Measurements from ENCODE around the gene SLC35D1. TPM values are rescaled to one million over a fixed set of nuclear protein-coding genes. Genes with fewer than 3 reads are reported as not detected.

The SLC35D1 gene
- total RNA-seq, 1 experiment from 2014 or later, result 3.8 TPM

DNA sequence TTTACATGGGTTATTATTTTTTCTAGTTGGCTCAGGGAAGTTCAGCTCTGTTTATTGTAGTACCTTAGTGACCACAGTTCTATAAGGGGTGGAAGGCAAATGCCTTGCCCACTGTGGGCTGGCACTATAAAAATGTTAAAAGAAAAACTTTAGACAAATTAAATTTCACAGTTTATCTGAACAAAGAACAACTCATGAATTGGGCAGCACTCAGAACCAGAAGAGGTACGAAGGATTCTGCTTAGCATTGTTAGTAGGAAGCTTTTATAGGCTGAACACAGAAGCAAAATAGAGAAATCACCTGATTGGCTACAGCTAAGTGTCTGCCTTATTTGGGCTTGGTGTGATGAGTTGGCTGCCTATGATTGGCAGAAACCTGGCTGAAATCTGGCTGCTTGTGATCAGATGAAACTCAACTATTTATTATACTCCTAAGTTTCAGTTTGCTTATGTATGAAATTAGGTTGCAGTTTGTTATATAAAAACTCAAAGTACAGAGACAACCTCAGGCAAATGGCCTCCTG is 35.8 kb upstream of the SLC35D1 start:
- no peak for DNase-seq
- TF ChIP-seq, protein P1, sequence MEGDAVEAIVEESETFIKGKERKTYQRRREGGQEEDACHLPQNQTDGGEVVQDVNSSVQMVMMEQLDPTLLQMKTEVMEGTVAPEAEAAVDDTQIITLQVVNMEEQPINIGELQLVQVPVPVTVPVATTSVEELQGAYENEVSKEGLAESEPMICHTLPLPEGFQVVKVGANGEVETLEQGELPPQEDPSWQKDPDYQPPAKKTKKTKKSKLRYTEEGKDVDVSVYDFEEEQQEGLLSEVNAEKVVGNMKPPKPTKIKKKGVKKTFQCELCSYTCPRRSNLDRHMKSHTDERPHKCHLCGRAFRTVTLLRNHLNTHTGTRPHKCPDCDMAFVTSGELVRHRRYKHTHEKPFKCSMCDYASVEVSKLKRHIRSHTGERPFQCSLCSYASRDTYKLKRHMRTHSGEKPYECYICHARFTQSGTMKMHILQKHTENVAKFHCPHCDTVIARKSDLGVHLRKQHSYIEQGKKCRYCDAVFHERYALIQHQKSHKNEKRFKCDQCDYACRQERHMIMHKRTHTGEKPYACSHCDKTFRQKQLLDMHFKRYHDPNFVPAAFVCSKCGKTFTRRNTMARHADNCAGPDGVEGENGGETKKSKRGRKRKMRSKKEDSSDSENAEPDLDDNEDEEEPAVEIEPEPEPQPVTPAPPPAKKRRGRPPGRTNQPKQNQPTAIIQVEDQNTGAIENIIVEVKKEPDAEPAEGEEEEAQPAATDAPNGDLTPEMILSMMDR (conservative IDR thresholded peaks at IDR 0.05), result no peak
- no peaks in the 10 kb centered on the region for H3K79me1 ChIP-seq (ENCODE audit: insufficient read depth, low read depth, low read length, poor library complexity, severe bottlenecking)
- H3K36me3 Mint-ChIP-seq (ENCODE audit: insufficient read depth in 1 of 3, low read depth in 3 of 3), result peaks cover 0 to 4% (median 0%) of the 10 kb centered on the region in 3 experiments; a peak in 1 of 7 replicates
- H2AK5ac ChIP-seq (ENCODE audit: insufficient read length, low read length), result no peak overlapping the region
- H3K4me1 Mint-ChIP-seq, result peaks cover 0 to 3% of the 10 kb centered on the region in 2 experiments; a peak in 2 of 4 replicates
- H3T11ph ChIP-seq (ENCODE audit: low read length), result no peak overlapping the region
- H3K4me2 ChIP-seq (ENCODE audit: insufficient read depth, insufficient read length, low read length), result no peak overlapping the region
- no peak overlapping the region for H3K23ac ChIP-seq (ENCODE audit: insufficient read length, low read depth, low read length)
- peaks cover 2 to 3% of the 10 kb centered on the region in 2 experiments; a peak in 3 of 5 replicates for H3K9me3 Mint-ChIP-seq
- H3K27me3 Mint-ChIP-seq (ENCODE audit: low read depth), result no peaks in the 10 kb centered on the region; the same call in 1 of the 2 replicates
- H2BK20ac ChIP-seq (ENCODE audit: low read depth, low read length, poor library complexity, severe bottlenecking), result no peak overlapping the region
- no peaks in the 10 kb centered on the region for H3K79me2 ChIP-seq (ENCODE audit: insufficient read depth, low read length)
- no peaks in the 10 kb centered on the region for H3K9me3 ChIP-seq (ENCODE audit: control insufficient read depth, low read depth, low read length)
- H4K91ac ChIP-seq (ENCODE audit: insufficient read length, low read depth, low read length), result no peak overlapping the region
- H2BK5ac ChIP-seq (ENCODE audit: insufficient read length, low read length), result no peak overlapping the region
- H4K5ac ChIP-seq (ENCODE audit: insufficient read length, low read depth, low read length), result no peak overlapping the region
- H3K4me3 Mint-ChIP-seq, result no peak overlapping the region
- no peak overlapping the region for H2AFZ ChIP-seq (ENCODE audit: low read length)
- no peak overlapping the region for H3K27ac Mint-ChIP-seq
- H3K9ac ChIP-seq (ENCODE audit: extremely low read depth, insufficient read length, low read length), result no peak overlapping the region
- no peak overlapping the region for H3K56ac ChIP-seq (ENCODE audit: insufficient read length, low read depth, low read length)
- no peak overlapping the region for H3K27ac ChIP-seq (ENCODE audit: insufficient read length, low read depth, low read length)
- H3K4ac ChIP-seq (ENCODE audit: low read depth, low read length), result no peak overlapping the region
- no peak overlapping the region for H3K14ac ChIP-seq (ENCODE audit: insufficient read depth, low read length)
- no CpG with 5 or more reads among the region's 1 CpG for WGBS (ENCODE audit: extremely low coverage, insufficient read length, low lambda C conversion rate)
- no peak overlapping the region for H2BK120ac ChIP-seq (ENCODE audit: low read depth, low read length, poor library complexity, severe bottlenecking)
- no peak overlapping the region for H3K18ac ChIP-seq (ENCODE audit: insufficient read length, low read depth, low read length)
- H3K4me1 ChIP-seq (ENCODE audit: insufficient read depth, low read length), result no peaks in the 10 kb centered on the region
- H2BK12ac ChIP-seq (ENCODE audit: insufficient read length, low read depth, low read length), result no peak overlapping the region
- no peaks in the 10 kb centered on the region for H4K20me1 ChIP-seq (ENCODE audit: control insufficient read depth, insufficient read depth, insufficient read length)
- no peaks in the 10 kb centered on the region for H3K23me2 ChIP-seq (ENCODE audit: insufficient read length, low read depth, low read length, poor library complexity, severe bottlenecking)
- H3K27me3 ChIP-seq (ENCODE audit: insufficient read depth, low read length), result no peaks in the 10 kb centered on the region
- H4K8ac ChIP-seq (replicated peaks; ENCODE audit: insufficient read length, low read depth, low read length), result no peak overlapping the region
- no peak overlapping the region for H2BK15ac ChIP-seq (ENCODE audit: low read depth, low read length)
